ENCODE measurements around the gene RABL2B.
"Not testable (repeated sequence)": the region's sequence is repeated elsewhere in the genome, so short reads cannot be mapped to it uniquely, and the experiment has no call there.

Gene RABL2B

GRCh38 chr22:50783033-50783879 is at the start of gene RABL2B:
Gene RABL2B, minus strand, starts transcription at chr22:50783636. Its CDS starts 1,342 bp downstream, at chr22:50782294.
- not testable (repeated sequence) for H3K27me3 ChIP-seq, H3K9me3 ChIP-seq, H3K36me3 ChIP-seq, H4K20me1 ChIP-seq, H3K4me1 ChIP-seq, H3K27ac ChIP-seq
- H3K4me2 ChIP-seq = peak within 1 kb of the TSS; percentile 67
- H3K4me3 ChIP-seq = peak within 1 kb of the TSS; percentile 68
- H3K9ac ChIP-seq = peak within 1 kb of the TSS; percentile 66; the same call in 1 of the 2 replicates

- not testable (repeated sequence) for H4K20me1 ChIP-seq, H3K9ac ChIP-seq, H3K36me3 ChIP-seq, H3K27ac ChIP-seq, H3K4me2 ChIP-seq, H3K27me3 ChIP-seq, H3K4me1 ChIP-seq, H3K9me3 ChIP-seq, H3K4me3 ChIP-seq
These were observed 3.5 kb upstream of the RABL2B start for GRCh38 chr22:50786936-50787335.

- H3K9me3 ChIP-seq, H3K36me3 ChIP-seq, H3K27me3 ChIP-seq, H4K20me1 ChIP-seq, H3K4me2 ChIP-seq, H3K4me3 ChIP-seq, H3K4me1 ChIP-seq, H3K27ac ChIP-seq, H3K9ac ChIP-seq: not testable (repeated sequence)
These were observed 1.9 kb upstream of the RABL2B start for GRCh38 chr22:50785289-50785688.

DNA sequence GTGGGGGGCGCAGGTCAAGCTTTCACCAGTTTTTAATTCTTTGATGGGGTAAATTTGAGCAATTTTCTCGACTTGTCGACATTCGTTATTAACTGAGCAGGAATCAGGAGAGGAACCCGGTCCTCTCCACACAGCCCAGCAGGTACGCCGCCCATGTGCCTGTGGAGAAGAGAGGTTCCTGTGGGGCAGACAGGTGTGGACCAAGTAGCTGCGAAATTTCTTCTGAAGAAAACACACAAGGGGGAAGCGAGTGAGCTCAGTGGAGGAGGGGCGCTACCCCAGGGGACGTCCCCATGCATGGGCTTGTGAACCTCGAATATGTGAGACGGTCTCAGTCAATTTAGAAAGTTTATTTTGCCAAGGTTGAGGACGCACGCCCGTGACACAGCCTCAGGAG is 442 bp upstream of the RABL2B start:
- Histone ChIP-seq H3K4me2 (peak overlapping the region; percentile 55), H3K4me3 (peak overlapping the region; percentile 68), H3K9ac (peak overlapping the region; percentile 53; the same call in 1 of the 2 replicates)
- not testable (repeated sequence) for H3K4me1 ChIP-seq, H4K20me1 ChIP-seq, H3K27ac ChIP-seq, H3K36me3 ChIP-seq, H3K9me3 ChIP-seq, H3K27me3 ChIP-seq

- H3K27me3 ChIP-seq, H3K4me3 ChIP-seq, H3K4me1 ChIP-seq, H3K36me3 ChIP-seq, H3K9ac ChIP-seq, H4K20me1 ChIP-seq, H3K9me3 ChIP-seq, H3K27ac ChIP-seq: not testable (repeated sequence)
- peak overlapping the region; percentile 40 for H3K4me2 ChIP-seq
These were observed 1.2 kb downstream of the RABL2B start for GRCh38 chr22:50782253-50782652.

DNA sequence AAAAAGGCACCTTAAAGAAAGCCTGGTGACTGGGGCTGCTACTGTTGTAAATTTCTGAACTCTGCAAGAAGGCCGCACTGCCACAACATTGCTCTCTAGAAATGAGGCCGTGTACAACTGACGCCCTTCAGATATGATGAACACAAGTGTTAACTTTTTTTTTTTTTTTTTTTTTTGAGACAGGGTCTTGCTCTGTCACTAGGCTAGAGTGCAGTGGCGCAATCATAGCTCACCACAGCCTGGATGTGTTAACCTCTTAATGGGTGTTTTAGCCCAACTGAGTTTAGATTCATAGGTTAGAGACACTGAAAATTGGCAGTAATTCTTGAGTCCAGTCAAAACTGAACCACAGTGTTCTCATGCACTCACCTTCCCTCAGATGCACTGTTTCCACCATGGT is 3.2 kb downstream of the RABL2B start:
- H3K4me2 ChIP-seq, H3K36me3 ChIP-seq, H3K27me3 ChIP-seq, H3K9me3 ChIP-seq, H3K4me3 ChIP-seq, H3K4me1 ChIP-seq, H3K27ac ChIP-seq, H4K20me1 ChIP-seq, H3K9ac ChIP-seq: not testable (repeated sequence)

DNA sequence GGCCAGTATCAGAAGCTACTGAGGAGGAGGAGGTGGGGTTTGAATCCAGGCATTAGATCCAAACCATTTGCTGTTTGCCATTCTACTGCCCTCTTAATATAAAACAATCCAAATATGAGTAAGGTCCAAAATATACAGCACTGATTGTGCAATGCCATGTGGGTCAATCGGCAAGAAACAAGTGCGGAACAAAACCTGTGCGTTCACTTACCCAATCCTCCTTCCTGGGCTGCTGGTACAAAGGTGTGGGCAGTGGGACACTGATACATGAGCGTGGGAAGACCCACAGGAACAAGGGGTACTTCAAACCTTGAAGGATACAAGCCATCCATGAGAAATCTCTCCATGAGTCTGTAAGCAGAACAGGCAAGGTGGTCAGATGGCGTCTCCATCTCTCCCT is 5.8 kb downstream of the RABL2B start:
- H3K36me3 ChIP-seq, H3K4me1 ChIP-seq, H3K27ac ChIP-seq, H3K9me3 ChIP-seq, H3K27me3 ChIP-seq, H3K4me3 ChIP-seq, H4K20me1 ChIP-seq, H3K9ac ChIP-seq, H3K4me2 ChIP-seq: not testable (repeated sequence)

DNA sequence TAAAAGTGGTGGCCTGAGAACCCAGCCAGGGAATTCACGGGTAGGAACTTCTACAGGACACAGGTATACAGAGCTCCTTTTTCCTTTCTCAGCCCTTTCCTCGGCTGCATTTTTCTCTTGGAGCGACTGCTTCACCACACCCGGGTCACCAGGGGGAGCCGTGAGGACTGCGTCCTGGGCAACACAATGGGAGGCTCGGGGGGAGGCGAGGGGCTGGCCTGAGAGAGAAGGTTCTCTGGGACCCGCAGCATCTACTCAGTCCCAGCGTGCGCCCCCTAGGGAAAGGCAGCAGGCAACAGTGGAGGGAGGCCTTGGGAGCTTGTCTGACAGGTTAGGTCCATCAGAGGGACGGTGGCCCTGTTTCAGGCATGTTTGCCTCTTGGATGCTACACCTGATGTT is 8.3 kb downstream of the RABL2B start:
- H3K36me3 ChIP-seq, H3K4me2 ChIP-seq, H3K9ac ChIP-seq, H3K27ac ChIP-seq, H4K20me1 ChIP-seq, H3K9me3 ChIP-seq, H3K27me3 ChIP-seq, H3K4me1 ChIP-seq, H3K4me3 ChIP-seq: not testable (repeated sequence)

GRCh38 chr22:50764288-50764687 is 19.1 kb downstream of the RABL2B start:
- H3K27me3 ChIP-seq, H3K4me1 ChIP-seq, H3K27ac ChIP-seq, H3K36me3 ChIP-seq, H3K4me2 ChIP-seq, H3K9me3 ChIP-seq, H4K20me1 ChIP-seq, H3K9ac ChIP-seq, H3K4me3 ChIP-seq: not testable (repeated sequence)

DNA sequence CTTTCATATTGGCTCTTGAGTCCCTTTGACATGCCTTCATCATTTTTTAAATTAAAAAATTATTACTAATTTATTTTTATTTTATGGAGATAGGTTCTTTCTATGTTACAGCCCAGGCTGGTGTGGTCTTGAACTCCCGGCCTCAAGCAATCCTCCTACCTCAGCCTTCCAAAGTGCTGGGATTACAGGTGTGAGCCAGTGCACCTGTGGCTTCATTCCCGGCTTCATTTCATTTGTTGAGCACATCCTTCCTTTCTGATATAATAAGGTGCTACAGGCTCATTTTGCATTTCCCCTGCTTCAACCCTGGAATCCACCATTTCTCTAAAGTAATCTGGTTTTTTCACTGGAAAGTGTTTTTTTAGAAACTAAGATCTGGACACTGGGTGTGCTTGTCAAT is 21.6 kb downstream of the RABL2B start:
- H3K27ac ChIP-seq, H3K36me3 ChIP-seq, H3K27me3 ChIP-seq, H3K4me2 ChIP-seq, H3K9ac ChIP-seq, H3K4me3 ChIP-seq, H3K9me3 ChIP-seq, H4K20me1 ChIP-seq: not testable (repeated sequence)
- H3K4me1 ChIP-seq = 0 out of 2 replicates have a peak, but pooled peaks cover 11% of the 10 kb centered on the region

DNA sequence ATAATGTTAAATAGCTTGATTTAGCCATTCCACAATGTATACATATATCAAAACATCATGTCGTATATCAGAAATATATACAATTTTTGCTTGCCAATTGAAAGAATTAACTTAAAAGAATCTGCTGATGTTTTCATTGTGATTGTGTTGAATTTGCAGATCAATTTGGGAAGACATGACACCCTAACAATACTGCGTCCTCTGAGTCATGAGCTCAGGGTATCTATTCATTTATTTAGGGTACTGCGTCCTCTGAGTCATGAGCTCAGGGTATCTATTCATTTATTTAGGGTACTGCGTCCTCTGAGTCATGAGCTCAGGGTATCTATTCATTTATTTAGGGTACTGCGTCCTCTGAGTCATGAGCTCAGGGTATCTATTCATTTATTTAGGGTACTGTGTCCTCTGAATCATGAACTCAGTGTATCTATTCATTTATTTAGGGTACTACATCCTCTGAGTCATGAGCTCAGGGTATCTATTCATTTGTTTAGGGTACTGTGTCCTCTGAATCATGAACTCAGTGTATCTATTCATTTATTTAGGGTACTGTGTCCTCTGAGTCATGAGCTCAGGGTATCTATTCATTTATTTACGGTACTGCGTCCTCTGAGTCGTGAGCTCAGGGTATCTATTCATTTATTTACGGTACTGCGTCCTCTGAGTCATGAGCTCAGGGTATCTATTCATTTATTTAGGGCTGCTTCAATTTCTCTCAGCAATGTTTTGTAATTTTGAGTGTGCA is 23.7 kb downstream of the RABL2B start:
- 0 out of 2 replicates have a peak, but pooled peaks cover 11% of the 10 kb centered on the region for H3K4me1 ChIP-seq
- H3K9ac ChIP-seq = not testable (repeated sequence)

DNA sequence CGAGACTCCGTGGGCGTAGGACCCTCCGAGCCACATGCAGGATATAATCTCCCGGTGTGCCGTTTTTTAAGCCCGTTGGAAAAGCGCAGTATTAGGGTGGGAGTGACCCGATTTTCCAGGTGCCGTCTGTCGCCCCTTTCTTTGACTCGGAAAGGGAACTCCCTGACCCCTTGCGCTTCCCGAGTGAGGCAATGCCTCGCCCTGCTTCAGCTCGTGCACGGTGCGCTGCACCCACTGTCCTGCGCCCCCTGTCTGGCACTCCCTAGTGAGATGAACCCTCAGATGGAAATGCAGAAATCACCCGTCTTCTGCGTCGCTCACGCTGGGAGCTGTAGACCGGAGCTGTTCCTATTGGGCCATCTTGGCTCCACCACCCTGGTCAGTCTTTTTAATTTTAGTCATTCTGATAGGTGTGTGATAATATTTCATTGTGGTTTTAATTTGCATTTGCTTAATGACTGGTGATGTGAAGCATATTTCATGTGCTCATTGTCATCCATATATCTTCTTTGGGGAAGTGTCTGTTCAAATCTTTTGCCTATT is 26.4 kb downstream of the RABL2B start:
- Histone ChIP-seq H3K27ac (peak overlapping the region; percentile 51; the same call in 1 of the 2 replicates), H3K9ac (peak overlapping the region; percentile 63; the same call in 1 of the 2 replicates), H3K4me1 (0 out of 2 replicates have a peak, but pooled peaks cover 11% of the 10 kb centered on the region), H3K4me2 (peak overlapping the region; percentile 67), H3K4me3 (peak overlapping the region; percentile 62)
- H4K20me1 ChIP-seq, H3K27me3 ChIP-seq, H3K36me3 ChIP-seq, H3K9me3 ChIP-seq: not testable (repeated sequence)

More for the DNA sequence above, 23.7 kb downstream of the RABL2B start:
- H3K27ac ChIP-seq, H4K20me1 ChIP-seq, H3K9me3 ChIP-seq, H3K4me3 ChIP-seq, H3K36me3 ChIP-seq, H3K27me3 ChIP-seq, H3K4me2 ChIP-seq: not testable (repeated sequence)

- H3K4me2 ChIP-seq = peak overlapping the region; percentile 67; the same call in 1 of the 2 replicates
- H3K27ac ChIP-seq, H3K27me3 ChIP-seq, H3K36me3 ChIP-seq, H3K9ac ChIP-seq, H3K9me3 ChIP-seq, H4K20me1 ChIP-seq: not testable (repeated sequence)
- 0 out of 2 replicates have a peak, but pooled peaks cover 11% of the 10 kb centered on the region for H3K4me1 ChIP-seq
- H3K4me3 ChIP-seq = 0 out of 2 replicates have a peak overlapping the region, but pooled peaks have one; percentile 62
These were observed 27.0 kb downstream of the RABL2B start for GRCh38 chr22:50756406-50756805.

- not testable (repeated sequence) for H3K9ac ChIP-seq, H3K27ac ChIP-seq, H3K27me3 ChIP-seq, H3K36me3 ChIP-seq, H4K20me1 ChIP-seq, H3K9me3 ChIP-seq, H3K4me3 ChIP-seq, H3K4me2 ChIP-seq
- 0 out of 2 replicates have a peak, but pooled peaks cover 11% of the 10 kb centered on the region for H3K4me1 ChIP-seq
These were observed 28.2 kb downstream of the RABL2B start for GRCh38 chr22:50755251-50755650.

All from BLaER1 (cell line).